ENCODE data around the gene PPP4R1.

PPP4R1 gene

DNA sequence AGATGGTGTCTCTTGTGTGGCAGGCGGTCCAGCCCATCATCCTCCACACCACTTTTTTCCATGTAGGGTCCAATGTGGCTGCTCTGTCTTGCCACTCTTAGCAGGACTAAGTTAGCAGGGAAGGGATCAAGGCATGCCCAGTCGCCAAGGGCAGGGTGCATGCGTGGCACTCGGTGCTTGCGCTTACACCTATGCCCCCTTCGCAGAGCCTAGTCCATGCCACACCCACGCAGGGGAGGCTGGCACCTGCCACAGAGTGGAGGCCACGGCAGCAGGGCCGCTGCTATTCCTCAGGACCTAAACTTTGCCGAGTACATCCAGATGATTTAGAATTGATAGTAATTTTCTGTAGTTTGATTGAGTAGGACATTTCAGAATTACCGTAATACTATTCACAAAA is 79.5 kb downstream of the PPP4R1 start:
- TF ChIP-seq, protein P1, sequence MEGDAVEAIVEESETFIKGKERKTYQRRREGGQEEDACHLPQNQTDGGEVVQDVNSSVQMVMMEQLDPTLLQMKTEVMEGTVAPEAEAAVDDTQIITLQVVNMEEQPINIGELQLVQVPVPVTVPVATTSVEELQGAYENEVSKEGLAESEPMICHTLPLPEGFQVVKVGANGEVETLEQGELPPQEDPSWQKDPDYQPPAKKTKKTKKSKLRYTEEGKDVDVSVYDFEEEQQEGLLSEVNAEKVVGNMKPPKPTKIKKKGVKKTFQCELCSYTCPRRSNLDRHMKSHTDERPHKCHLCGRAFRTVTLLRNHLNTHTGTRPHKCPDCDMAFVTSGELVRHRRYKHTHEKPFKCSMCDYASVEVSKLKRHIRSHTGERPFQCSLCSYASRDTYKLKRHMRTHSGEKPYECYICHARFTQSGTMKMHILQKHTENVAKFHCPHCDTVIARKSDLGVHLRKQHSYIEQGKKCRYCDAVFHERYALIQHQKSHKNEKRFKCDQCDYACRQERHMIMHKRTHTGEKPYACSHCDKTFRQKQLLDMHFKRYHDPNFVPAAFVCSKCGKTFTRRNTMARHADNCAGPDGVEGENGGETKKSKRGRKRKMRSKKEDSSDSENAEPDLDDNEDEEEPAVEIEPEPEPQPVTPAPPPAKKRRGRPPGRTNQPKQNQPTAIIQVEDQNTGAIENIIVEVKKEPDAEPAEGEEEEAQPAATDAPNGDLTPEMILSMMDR (IDR thresholded peaks at IDR 0.05; ENCODE audit: low read depth, low read length), result no peak
- no peak for DNase-seq (ENCODE audit: low read depth in 2 of 2)
- H3K4me3 ChIP-seq (replicated peaks in 1 of 2; ENCODE audit: low read depth in 2 of 2, low read length in 2 of 2), result no peak overlapping the region

DNA sequence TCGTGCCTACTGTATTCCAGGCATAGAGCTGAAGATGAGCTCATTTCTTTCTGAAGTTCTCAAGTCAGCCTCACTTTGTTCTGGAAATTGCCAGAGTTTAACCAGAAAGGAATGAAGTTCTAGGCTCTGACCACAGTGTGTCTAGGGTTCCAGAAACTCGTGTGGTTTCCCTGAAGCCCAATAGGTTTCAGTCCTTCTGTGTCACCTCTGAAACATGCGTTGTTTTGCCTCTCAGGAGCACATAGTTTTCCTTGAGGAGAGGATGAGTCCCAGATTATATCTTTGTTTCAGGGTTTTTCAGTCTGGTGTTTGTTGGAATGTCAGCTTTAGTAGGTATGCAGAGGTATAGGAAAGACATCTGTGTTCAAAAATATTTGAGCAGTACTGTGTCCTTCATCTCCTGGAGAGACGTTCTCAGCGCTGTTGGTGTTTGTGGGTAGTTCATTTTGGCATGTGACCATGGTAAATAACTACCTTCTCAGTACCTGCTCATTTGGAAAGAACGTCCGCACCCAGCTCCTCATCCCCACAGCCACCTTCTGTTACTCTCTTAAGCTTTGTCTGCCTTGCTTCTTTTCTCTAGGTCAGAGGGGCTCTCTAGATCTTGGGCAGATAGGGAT is 82.5 kb downstream of the PPP4R1 start:
- TF ChIP-seq, protein P1 (IDR thresholded peaks at IDR 0.05; ENCODE audit: low read depth, low read length), result no peak
- H3K4me3 ChIP-seq (replicated peaks in 1 of 2; ENCODE audit: low read depth in 2 of 2, low read length in 2 of 2), result no peak overlapping the region
- DNase-seq (ENCODE audit: low read depth in 2 of 2), result no peak

DNA sequence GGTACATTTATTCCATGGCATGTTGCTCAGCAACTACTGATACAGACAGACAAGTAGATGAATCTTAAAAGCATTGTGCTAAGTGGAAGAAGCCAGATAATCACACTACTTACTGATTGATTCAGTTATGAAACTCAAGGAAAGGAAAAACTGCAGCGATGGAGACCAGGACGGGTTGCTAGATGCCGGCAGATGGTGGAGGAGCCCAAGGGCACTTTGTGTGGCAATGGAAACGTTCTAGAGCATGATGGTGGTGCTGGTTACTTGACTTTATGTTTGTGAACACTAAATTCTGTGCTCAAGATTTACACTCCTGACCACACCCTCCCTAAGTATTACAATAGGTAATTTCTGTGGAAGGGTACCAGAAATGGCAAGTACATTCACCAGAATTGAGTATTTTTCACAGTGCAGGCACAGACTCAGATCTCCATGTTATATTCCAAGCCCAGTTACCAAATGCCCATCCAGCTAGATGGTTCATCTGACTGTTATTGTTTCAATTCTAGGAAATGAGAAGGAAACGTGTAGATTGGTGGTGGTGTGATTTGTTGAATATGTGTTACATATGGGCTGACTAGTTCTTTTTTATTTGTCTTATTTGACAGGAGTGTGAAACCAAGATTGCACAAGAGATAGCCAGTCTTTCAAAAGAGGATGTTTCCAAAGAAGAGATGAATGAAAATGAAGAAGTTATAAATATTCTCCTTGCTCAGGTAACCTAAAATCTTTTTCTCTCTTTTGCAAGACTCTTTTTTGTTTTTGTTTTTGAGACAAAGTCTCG is 83.9 kb downstream of the PPP4R1 start:
- no peak for DNase-seq (ENCODE audit: low read depth in 2 of 2)
- TF ChIP-seq, protein P1 (IDR thresholded peaks at IDR 0.05; ENCODE audit: low read depth, low read length), result no peak
- no peak overlapping the region for H3K4me3 ChIP-seq (replicated peaks in 1 of 2; ENCODE audit: low read depth in 2 of 2, low read length in 2 of 2)

DNA sequence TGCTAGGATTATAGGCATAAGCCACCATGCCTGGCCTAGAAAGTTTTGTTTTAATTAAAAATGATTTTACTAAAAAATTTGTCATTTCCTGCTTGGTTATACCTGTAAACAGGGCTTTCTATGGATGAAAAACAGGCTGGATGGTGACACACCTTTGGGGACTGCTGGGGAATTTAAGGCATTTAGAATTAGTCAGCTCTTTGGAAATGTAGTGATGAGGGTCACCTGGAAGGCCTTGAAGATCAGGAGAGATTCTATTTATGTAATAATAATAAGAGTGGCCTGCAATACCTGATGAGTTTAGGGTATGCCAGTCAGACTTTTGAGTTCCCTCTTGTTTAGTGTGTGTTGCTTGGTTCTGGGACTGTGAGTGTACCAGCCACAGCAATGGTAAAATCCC is 87.9 kb downstream of the PPP4R1 start:
- TF ChIP-seq, protein P1 (IDR thresholded peaks at IDR 0.05; ENCODE audit: low read depth, low read length), result no peak
- no peak overlapping the region for H3K4me3 ChIP-seq (replicated peaks in 1 of 2; ENCODE audit: low read depth in 2 of 2, low read length in 2 of 2)
- DNase-seq (ENCODE audit: low read depth in 2 of 2), result no peak

DNA sequence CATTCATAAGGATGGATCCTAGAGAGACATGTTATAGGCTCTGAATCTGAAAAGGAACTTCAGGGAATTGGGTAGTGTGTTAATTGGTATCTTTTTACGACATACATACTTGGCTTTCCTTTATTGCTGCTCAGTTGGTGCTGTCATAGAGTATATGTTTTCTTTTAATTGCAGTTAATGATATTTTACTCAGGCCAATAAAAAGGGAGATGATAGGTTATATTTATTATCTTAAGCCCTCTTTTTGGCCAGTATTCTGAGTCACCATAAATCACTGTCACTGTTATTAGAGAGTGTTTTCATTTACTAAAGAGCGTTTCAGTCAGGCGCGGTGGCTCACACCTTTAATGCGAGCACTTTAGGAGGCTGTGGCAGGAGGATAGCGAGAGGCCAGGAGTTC is 91.4 kb downstream of the PPP4R1 start:
- TF ChIP-seq, protein P1 (IDR thresholded peaks at IDR 0.05; ENCODE audit: low read depth, low read length), result no peak
- H3K4me3 ChIP-seq (replicated peaks in 1 of 2; ENCODE audit: low read depth in 2 of 2, low read length in 2 of 2), result no peak overlapping the region
- no peak for DNase-seq (ENCODE audit: low read depth in 2 of 2)

DNA sequence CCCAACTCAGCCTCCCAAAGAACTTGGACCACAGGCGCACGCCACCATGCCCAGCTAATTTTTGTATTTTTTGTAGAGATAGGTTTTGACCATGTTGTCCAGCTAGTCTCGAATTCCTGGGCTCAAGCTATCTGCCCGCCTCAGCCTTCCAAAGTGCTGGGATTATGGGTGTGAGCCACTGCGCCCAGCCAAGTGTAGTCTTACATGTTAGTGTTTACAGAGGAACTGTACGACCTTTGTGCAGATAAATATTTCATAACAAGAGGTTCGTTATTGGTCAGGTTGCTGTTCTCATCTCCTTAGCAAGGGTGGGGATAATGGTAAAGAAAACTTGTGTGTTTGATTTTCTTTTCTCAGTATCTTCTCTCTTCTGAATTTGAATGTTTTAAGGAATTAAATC is 92.6 kb downstream of the PPP4R1 start:
- TF ChIP-seq, protein P1 (IDR thresholded peaks at IDR 0.05; ENCODE audit: low read depth, low read length), result no peak
- H3K4me3 ChIP-seq (replicated peaks in 1 of 2; ENCODE audit: low read depth in 2 of 2, low read length in 2 of 2), result no peak overlapping the region
- no peak for DNase-seq (ENCODE audit: low read depth in 2 of 2)

All from cardiac fibroblast (primary cell).